Prostate gland (tissue), 2 donors: Measurements from ENCODE around the gene HNF1A. TPM values are rescaled to one million over a fixed set of nuclear protein-coding genes. Genes with fewer than 3 reads are reported as not detected.

ENCODE experiments used
- DNase-seq: peaks from one replicate; pipeline ENCODE4 v3.0.0-alpha.2; 2019; ENCODE audit warnings: low spot score
- H3K27ac ChIP-seq, 2 donors: fragments of 200-600 bp; sonication (generic); 2 replicates each; pipeline ENCODE4 v1.5.1; 2017 to 2019
- H3K27me3 ChIP-seq: fragments of 200-600 bp; sonication (generic); replicated peaks from 2 replicates; pipeline ENCODE4 v1.5.1; 2019; ENCODE audit not compliant: insufficient read depth
- H3K36me3 ChIP-seq, 2 donors: fragments of 200-600 bp; sonication (generic); 1 replicate in 1 of 2; 2 replicates in 1 of 2; pipeline versions ENCODE4 v1.5.1 to v1.8.1; 2017 to 2019
- H3K4me1 ChIP-seq: fragments of 200-600 bp; sonication (generic); replicated peaks from 2 replicates; pipeline ENCODE4 v1.5.1; 2019
- H3K4me3 ChIP-seq, 2 donors: fragments of 200-600 bp; sonication (generic); 2 replicates each; pipeline ENCODE4 v1.5.1; 2017 to 2019
- H3K9me3 ChIP-seq: fragments of 200-600 bp; sonication (generic); 2 replicates; pipeline ENCODE4 v1.5.1; 2017
- CTCF ChIP-seq, 4 experiments: fragments of 200-600 bp in 2 of 4; fragments of 450-650 bp in 2 of 4; sonication (generic) in 2 of 4; IDR thresholded peaks; 1 replicate in 3 of 4; 2 replicates in 1 of 4; pipeline ENCODE4 v1.5.1; 2016 to 2019; ENCODE audit warnings: antibody characterized with exemption in 4 of 4, mild to moderate bottlenecking in 2 of 4, moderate library complexity in 2 of 4
- POLR2A ChIP-seq: fragments of 450-650 bp; IDR thresholded peaks from one replicate; pipeline ENCODE4 v1.6.1; 2016; ENCODE audit warnings: antibody characterized with exemption, mild to moderate bottlenecking
- POLR2AphosphoS5 ChIP-seq: sonication (generic); formaldehyde crosslinking; IDR thresholded peaks from one replicate; pipeline ENCODE4 v1.6.1; 2017; ENCODE audit warnings: antibody characterized with exemption
- WGBS: methylation state at CpG from one replicate; pipeline ENCODE4 v1.1.5; 2018; 5-methylcytosine and 5-hydroxymethylcytosine counted together
- intact Hi-C: fragments of 100-400 bp; cut with DNase I; formaldehyde crosslinking; loops from one replicate; pipeline ENCODE4 v1.14.2; 2022
- total RNA-seq, 2 donors: library from RNA; depleted of rRNA; stranded (reverse); fragments of >200 nt; gene quantifications; one replicate each; pipeline ENCODE4 v1.1.0, GENCODE V29; 2016

The HNF1A gene
- total RNA-seq, 2 donors from 2014 or later, result 1.1 to 1.3 TPM

- Histone ChIP-seq H3K9me3 (no peaks in the 10 kb centered on the region), H3K36me3 (no peaks in the 10 kb centered on the region), H3K27me3 (no peaks in the 10 kb centered on the region), H3K4me1 (no peaks in the 10 kb centered on the region), H3K27ac (no peak overlapping the region), H3K4me3 (no peak overlapping the region)
- intact Hi-C loops, result no loop called here
- DNase-seq, result no peak
- TF ChIP-seq CTCF (IDR thresholded peaks at IDR 0.05), result no peak
- TF ChIP-seq POLR2A, result no peak
- no peak for TF ChIP-seq POLR2AphosphoS5
- 100% methylated on average over 1 of the region's 1 CpG for WGBS
Measured at GRCh38 chr12:120992989-120993388, 14.6 kb downstream of the HNF1A start.

GRCh38 chr12:120993496-120993895 lies 15.2 kb downstream of the HNF1A start:
- Histone ChIP-seq H3K4me3 (no peak overlapping the region), H3K4me1 (no peaks in the 10 kb centered on the region), H3K36me3 (no peaks in the 10 kb centered on the region), H3K9me3 (no peaks in the 10 kb centered on the region), H3K27me3 (no peaks in the 10 kb centered on the region), H3K27ac (no peak overlapping the region)
- intact Hi-C loops, result no loop called here
- TF ChIP-seq CTCF (IDR thresholded peaks at IDR 0.05) (no peak), POLR2A (no peak), POLR2AphosphoS5 (no peak)
- WGBS, result 83% methylated on average over 11 of the region's 11 CpGs
- DNase-seq, result no peak

- Histone ChIP-seq H3K27ac (no peak overlapping the region), H3K36me3 (no peaks in the 10 kb centered on the region), H3K4me1 (no peaks in the 10 kb centered on the region), H3K4me3 (no peak overlapping the region), H3K9me3 (no peaks in the 10 kb centered on the region), H3K27me3 (no peaks in the 10 kb centered on the region)
- DNase-seq, result no peak
- 92% methylated on average over 15 of the region's 15 CpGs for WGBS
- TF ChIP-seq POLR2AphosphoS5, result no peak
- no peak for TF ChIP-seq CTCF (IDR thresholded peaks at IDR 0.05)
- TF ChIP-seq POLR2A, result no peak
- intact Hi-C loops, result no loop called here
Measured at GRCh38 chr12:120994059-120994458, 15.7 kb downstream of the HNF1A start.

- no peaks in the 10 kb centered on the region for H3K36me3 ChIP-seq
- no peak overlapping the region for H3K27ac ChIP-seq
- intact Hi-C loops, result no loop called here
- DNase-seq, result no peak
- H3K9me3 ChIP-seq, result no peaks in the 10 kb centered on the region
- H3K4me1 ChIP-seq, result no peaks in the 10 kb centered on the region
- no peak overlapping the region for H3K4me3 ChIP-seq
- WGBS, result 97% methylated on average over 2 of the region's 2 CpGs
- TF ChIP-seq CTCF (IDR thresholded peaks at IDR 0.05), result no peak
- TF ChIP-seq POLR2A, result no peak
- TF ChIP-seq POLR2AphosphoS5, result no peak
- H3K27me3 ChIP-seq, result no peaks in the 10 kb centered on the region
Measured at GRCh38 chr12:120994589-120995337, 16.4 kb downstream of the HNF1A start.

GRCh38 chr12:120996133-120996746 lies 17.9 kb downstream of the HNF1A start:
- H3K4me1 ChIP-seq, result no peaks in the 10 kb centered on the region
- H3K27ac ChIP-seq, result no peak overlapping the region
- H3K36me3 ChIP-seq, result no peaks in the 10 kb centered on the region
- no peaks in the 10 kb centered on the region for H3K9me3 ChIP-seq
- TF ChIP-seq CTCF (IDR thresholded peaks at IDR 0.05) (no peak), POLR2AphosphoS5 (no peak), POLR2A (no peak)
- no peak for DNase-seq
- no peak overlapping the region for H3K4me3 ChIP-seq
- intact Hi-C loops, result no loop called here
- 90% methylated on average over 10 of the region's 11 CpGs for WGBS
- no peaks in the 10 kb centered on the region for H3K27me3 ChIP-seq
